ENCODE measurements around the gene ALPL. TPM values are rescaled to one million over a fixed set of nuclear protein-coding genes. Genes with fewer than 3 reads are reported as not detected.
A peak's percentile ranks its signal among the peaks of the same experiment; 100 is the strongest.

The ALPL gene
- polyA plus RNA-seq, 1 donor (not counting 4 experiments of a cell fraction or from before 2014, with no cell fraction given), result not detected

DNA sequence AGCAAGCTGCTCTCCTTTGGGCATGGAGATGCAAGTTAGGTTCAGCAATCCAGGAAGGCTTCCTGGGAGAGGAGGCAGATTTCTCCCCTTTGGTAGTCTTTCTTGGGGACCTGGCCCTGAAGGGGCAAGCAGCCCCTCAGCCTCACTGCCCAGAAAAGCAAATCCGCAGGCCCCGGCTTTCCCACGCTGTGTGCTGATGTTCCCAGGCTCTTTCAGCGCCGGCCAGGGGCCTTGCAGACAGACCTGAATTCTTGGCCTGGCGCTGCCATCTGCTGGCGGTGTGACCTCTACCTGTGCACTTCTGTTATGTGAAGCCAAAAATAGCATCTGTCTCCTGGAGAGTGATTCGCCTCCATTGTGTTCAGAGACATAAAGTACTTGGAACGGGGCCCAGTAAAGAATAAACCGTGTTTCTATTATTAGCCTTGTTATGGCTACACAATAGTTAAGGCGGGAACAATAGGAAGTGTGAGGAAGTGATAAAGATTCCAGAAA, 64.8 kb downstream of the ALPL start:
- FAIRE-seq (peak; percentile 46), DNase-seq (ENCODE audit: low read depth, low spot score) (no peak)
- no peak overlapping the region for H3K9ac ChIP-seq (ENCODE audit: control insufficient read depth, extremely low read depth, insufficient read depth, low read length)
- TF ChIP-seq EZH2 (IDR thresholded peaks at IDR 0.05; ENCODE audit: low read length), result no peak
- TF ChIP-seq, protein P1, sequence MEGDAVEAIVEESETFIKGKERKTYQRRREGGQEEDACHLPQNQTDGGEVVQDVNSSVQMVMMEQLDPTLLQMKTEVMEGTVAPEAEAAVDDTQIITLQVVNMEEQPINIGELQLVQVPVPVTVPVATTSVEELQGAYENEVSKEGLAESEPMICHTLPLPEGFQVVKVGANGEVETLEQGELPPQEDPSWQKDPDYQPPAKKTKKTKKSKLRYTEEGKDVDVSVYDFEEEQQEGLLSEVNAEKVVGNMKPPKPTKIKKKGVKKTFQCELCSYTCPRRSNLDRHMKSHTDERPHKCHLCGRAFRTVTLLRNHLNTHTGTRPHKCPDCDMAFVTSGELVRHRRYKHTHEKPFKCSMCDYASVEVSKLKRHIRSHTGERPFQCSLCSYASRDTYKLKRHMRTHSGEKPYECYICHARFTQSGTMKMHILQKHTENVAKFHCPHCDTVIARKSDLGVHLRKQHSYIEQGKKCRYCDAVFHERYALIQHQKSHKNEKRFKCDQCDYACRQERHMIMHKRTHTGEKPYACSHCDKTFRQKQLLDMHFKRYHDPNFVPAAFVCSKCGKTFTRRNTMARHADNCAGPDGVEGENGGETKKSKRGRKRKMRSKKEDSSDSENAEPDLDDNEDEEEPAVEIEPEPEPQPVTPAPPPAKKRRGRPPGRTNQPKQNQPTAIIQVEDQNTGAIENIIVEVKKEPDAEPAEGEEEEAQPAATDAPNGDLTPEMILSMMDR (optimal IDR thresholded peaks at IDR 0.05 in 1 of 3, IDR thresholded peaks at IDR 0.05 in 1 of 3, conservative IDR thresholded peaks at IDR 0.05 in 1 of 3; ENCODE audit: extremely low read depth in 1 of 3, insufficient read depth in 2 of 3, low read length in 3 of 3), result peak; percentile 59 to 79 (median 67)
- H3K27me3 ChIP-seq (ENCODE audit: control insufficient read depth, extremely low read depth, insufficient read depth, low read length), result peaks cover 12% of the 10 kb centered on the region
- H3K4me3 ChIP-seq (ENCODE audit: control insufficient read depth in 2 of 3, extremely low read depth in 1 of 3, insufficient read depth in 2 of 3, low read depth in 1 of 3, low read length in 3 of 3), result no peak overlapping the region
- no peak overlapping the region for H3K27ac ChIP-seq (ENCODE audit: control insufficient read depth, insufficient read depth, low read length)
- H3K4me1 ChIP-seq (ENCODE audit: control insufficient read depth, extremely low read depth, insufficient read depth, low read length), result peaks cover 5% of the 10 kb centered on the region
- H4K20me1 ChIP-seq (ENCODE audit: control insufficient read depth, extremely low read depth, insufficient read depth, low read length), result peaks cover 3% of the 10 kb centered on the region
- H2AFZ ChIP-seq (ENCODE audit: control insufficient read depth, low read length), result no peak overlapping the region
- H3K36me3 ChIP-seq (ENCODE audit: control insufficient read depth in 2 of 2, extremely low read depth in 1 of 2, insufficient read depth in 2 of 2, low read length in 2 of 2), result no peaks in the 10 kb centered on the region
- H3K9me3 ChIP-seq (ENCODE audit: control insufficient read depth, low read depth, low read length), result no peaks in the 10 kb centered on the region
- no peaks in the 10 kb centered on the region for H3K79me2 ChIP-seq (ENCODE audit: control insufficient read depth, insufficient read depth, low read length)
- no peaks in the 10 kb centered on the region for H3K9me1 ChIP-seq (ENCODE audit: control insufficient read depth, extremely low read depth, insufficient read depth, low read length)
- H3K4me2 ChIP-seq (ENCODE audit: control insufficient read depth, extremely low read depth, insufficient read depth, low read depth, low read length), result peak overlapping the region; percentile 9
- dilution Hi-C loops (cut with MboI; ENCODE audit: extremely low pct_ligation_motif_present, low sequenced_read_pairs), result no loop called here

DNA sequence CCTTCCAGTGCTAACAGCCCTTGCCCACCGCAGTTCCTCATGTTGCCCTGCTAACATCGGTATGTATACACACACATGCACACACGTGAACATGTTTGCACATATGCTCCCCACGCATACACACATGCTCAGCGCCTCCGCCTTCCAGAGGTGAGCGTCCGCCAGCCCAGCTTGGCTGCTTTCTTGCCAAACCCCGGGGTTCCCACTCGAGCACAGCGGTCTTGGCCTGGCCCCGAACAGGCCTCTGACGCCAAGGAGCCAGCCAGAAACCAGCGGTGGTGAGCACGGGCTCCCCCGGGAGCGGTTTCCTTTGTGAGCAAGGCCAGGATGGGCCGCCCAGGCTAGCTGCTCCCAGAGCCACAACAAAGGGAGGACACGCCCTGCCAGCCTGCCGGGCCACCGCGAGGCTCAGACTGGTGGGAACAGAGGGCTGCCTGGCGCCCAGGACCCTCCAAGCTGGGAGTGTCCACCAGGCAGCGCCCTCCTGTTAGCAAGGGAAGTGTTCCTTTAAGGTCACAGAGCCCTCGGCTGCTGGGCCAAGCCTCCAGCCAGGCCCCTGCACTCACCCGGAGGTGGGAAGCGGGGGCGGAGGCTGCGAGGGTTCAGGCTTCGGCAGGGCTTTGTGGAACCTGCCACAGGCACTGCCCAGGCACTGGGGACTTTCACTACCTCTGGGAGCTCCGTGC, 65.4 kb downstream of the ALPL start:
- peak overlapping the region; percentile 9 for H3K4me2 ChIP-seq (ENCODE audit: control insufficient read depth, extremely low read depth, insufficient read depth, low read depth, low read length)
- TF ChIP-seq, protein P1 (optimal IDR thresholded peaks at IDR 0.05 in 1 of 3, IDR thresholded peaks at IDR 0.05 in 1 of 3, conservative IDR thresholded peaks at IDR 0.05 in 1 of 3; ENCODE audit: extremely low read depth in 1 of 3, insufficient read depth in 2 of 3, low read length in 3 of 3), result no peak
- no peak for TF ChIP-seq EZH2 (IDR thresholded peaks at IDR 0.05; ENCODE audit: low read length)
- no peaks in the 10 kb centered on the region for H3K9me3 ChIP-seq (ENCODE audit: control insufficient read depth, low read depth, low read length)
- dilution Hi-C loops (cut with MboI; ENCODE audit: extremely low pct_ligation_motif_present, low sequenced_read_pairs), result no loop called here
- peaks cover 3% of the 10 kb centered on the region for H4K20me1 ChIP-seq (ENCODE audit: control insufficient read depth, extremely low read depth, insufficient read depth, low read length)
- FAIRE-seq (no peak), DNase-seq (ENCODE audit: low read depth, low spot score) (no peak)
- peaks cover 5% of the 10 kb centered on the region for H3K4me1 ChIP-seq (ENCODE audit: control insufficient read depth, extremely low read depth, insufficient read depth, low read length)
- no peak overlapping the region for H3K27ac ChIP-seq (ENCODE audit: control insufficient read depth, insufficient read depth, low read length)
- no peaks in the 10 kb centered on the region for H3K36me3 ChIP-seq (ENCODE audit: control insufficient read depth in 2 of 2, extremely low read depth in 1 of 2, insufficient read depth in 2 of 2, low read length in 2 of 2)
- no peak overlapping the region for H3K4me3 ChIP-seq (ENCODE audit: control insufficient read depth in 2 of 3, extremely low read depth in 1 of 3, insufficient read depth in 2 of 3, low read depth in 1 of 3, low read length in 3 of 3)
- no peak overlapping the region for H3K9ac ChIP-seq (ENCODE audit: control insufficient read depth, extremely low read depth, insufficient read depth, low read length)
- H2AFZ ChIP-seq (ENCODE audit: control insufficient read depth, low read length), result no peak overlapping the region
- H3K79me2 ChIP-seq (ENCODE audit: control insufficient read depth, insufficient read depth, low read length), result no peaks in the 10 kb centered on the region
- no peaks in the 10 kb centered on the region for H3K9me1 ChIP-seq (ENCODE audit: control insufficient read depth, extremely low read depth, insufficient read depth, low read length)
- peaks cover 8% of the 10 kb centered on the region for H3K27me3 ChIP-seq (ENCODE audit: control insufficient read depth, extremely low read depth, insufficient read depth, low read length)
